Endothelial cell of umbilical vein (primary cell): ENCODE measurements around the gene FBXL17.

Experiments
- JUN ChIP-seq: IDR thresholded peaks from 2 replicates; pipeline ENCODE4 v1.6.1; 2011; ENCODE audit warnings: borderline replicate concordance, low read depth; ENCODE audit not compliant: insufficient read length, insufficient read depth
- TF ChIP-seq, protein P1 (sequence below), 2 donors: IDR thresholded peaks; 1 replicate in 1 of 2; 2 replicates in 1 of 2; pipeline ENCODE4 v1.5.1; 2011; ENCODE audit warnings: low read length in 2 of 2, mild to moderate bottlenecking in 2 of 2, moderate library complexity in 2 of 2, control low read depth in 1 of 2, inconsistent platforms in 1 of 2, low read depth in 1 of 2; ENCODE audit not compliant: insufficient read depth in 1 of 2; ENCODE audit errors: extremely low read depth in 1 of 2

DNA sequence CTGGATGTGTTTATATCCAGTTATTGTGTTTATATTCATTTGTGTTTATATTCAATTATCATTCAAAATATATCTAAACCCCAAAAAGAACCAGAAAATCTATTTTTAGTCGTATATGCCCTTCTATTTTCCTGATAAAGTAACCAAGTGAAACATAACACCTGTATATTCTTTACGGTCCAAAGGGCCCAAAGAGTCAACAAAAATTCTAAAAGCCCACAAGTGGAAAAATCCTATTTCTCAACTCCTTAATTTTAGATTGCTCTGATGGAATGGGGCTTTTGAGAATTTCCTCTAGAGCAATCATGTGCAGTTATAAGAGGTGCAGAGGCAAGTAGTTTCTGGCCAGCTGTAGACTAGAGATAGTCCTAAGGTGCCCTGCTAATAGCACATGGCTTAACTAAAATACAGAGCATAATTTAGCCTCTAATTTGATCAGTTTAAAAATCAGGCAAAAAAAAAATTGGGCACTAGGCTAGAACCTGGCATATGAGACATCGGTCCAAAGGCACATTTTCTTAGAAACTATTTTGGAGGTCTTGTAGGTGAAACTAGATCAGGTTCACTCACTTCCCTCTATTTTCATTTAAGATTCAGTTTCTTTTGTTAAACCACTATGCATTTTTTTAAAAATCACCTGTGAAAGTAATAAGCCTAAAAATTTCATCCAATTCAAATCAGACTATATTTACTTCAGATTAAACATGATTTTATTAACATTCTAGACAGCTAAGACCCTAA lies 256.0 kb downstream of the FBXL17 start:
- TF ChIP-seq, protein P1, sequence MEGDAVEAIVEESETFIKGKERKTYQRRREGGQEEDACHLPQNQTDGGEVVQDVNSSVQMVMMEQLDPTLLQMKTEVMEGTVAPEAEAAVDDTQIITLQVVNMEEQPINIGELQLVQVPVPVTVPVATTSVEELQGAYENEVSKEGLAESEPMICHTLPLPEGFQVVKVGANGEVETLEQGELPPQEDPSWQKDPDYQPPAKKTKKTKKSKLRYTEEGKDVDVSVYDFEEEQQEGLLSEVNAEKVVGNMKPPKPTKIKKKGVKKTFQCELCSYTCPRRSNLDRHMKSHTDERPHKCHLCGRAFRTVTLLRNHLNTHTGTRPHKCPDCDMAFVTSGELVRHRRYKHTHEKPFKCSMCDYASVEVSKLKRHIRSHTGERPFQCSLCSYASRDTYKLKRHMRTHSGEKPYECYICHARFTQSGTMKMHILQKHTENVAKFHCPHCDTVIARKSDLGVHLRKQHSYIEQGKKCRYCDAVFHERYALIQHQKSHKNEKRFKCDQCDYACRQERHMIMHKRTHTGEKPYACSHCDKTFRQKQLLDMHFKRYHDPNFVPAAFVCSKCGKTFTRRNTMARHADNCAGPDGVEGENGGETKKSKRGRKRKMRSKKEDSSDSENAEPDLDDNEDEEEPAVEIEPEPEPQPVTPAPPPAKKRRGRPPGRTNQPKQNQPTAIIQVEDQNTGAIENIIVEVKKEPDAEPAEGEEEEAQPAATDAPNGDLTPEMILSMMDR (IDR thresholded peaks at IDR 0.05; ENCODE audit: extremely low read depth in 1 of 2, insufficient read depth in 1 of 2, low read depth in 1 of 2, low read length in 2 of 2) = no peak
- TF ChIP-seq JUN = no peak
